CD4-positive, alpha-beta T cell (primary cell): Measurements from ENCODE around the gene POU2F1. TPM values are rescaled to one million over a fixed set of nuclear protein-coding genes. Genes with fewer than 3 reads are reported as not detected.

Experiments used
- ATAC-seq: fragments of 200-7000 bp; cut with Tn5 transposase; one replicate; pipeline ENCODE4 v1.10.0; 2022; ENCODE audit warnings: mild to moderate bottlenecking; ENCODE audit not compliant: poor library complexity
- CTCF ChIA-PET: fragments of 350-600 bp; sonication (Branson Sonifier 250); formaldehyde crosslinking; loops from one replicate; lab custom pipeline; 2021; ENCODE audit warnings: antibody characterized with exemption, inconsistent platforms; lab: Charles Lee
- POLR2A ChIA-PET: fragments of 350-600 bp; sonication (Branson Sonifier 250); formaldehyde crosslinking; loops from one replicate; lab custom pipeline; 2021; ENCODE audit warnings: antibody characterized with exemption, inconsistent platforms; lab: Charles Lee
- DNase-seq, 14 experiments: peaks; one replicate each; pipeline ENCODE4 v3.0.0-alpha.2; 2013 to 2020; ENCODE audit warnings: mixed read lengths in 2 of 14
- H3K27ac ChIP-seq, 2 donors: one replicate each; pipeline versions ENCODE4 v1.5.1 to v1.7.0; 2013; ENCODE audit warnings: low read length in 2 of 2, low read depth in 1 of 2, mild to moderate bottlenecking in 1 of 2
- H3K27me3 ChIP-seq, 2 experiments: 1 replicate in 1 of 2; 2 replicates in 1 of 2; pipeline versions ENCODE4 v1.6.1 to v1.7.0; 2013; ENCODE audit warnings: low read length in 2 of 2, control low read depth in 1 of 2, mild to moderate bottlenecking in 1 of 2, moderate library complexity in 1 of 2; ENCODE audit not compliant: insufficient read depth in 2 of 2, control insufficient read depth in 1 of 2
- H3K36me3 ChIP-seq: one replicate; pipeline ENCODE4 v1.6.1; 2013; ENCODE audit warnings: low read length, control low read depth; ENCODE audit not compliant: insufficient read depth
- H3K4me1 ChIP-seq: one replicate; pipeline ENCODE4 v1.6.1; 2013; ENCODE audit warnings: low read length, control low read depth; ENCODE audit not compliant: insufficient read depth
- H3K4me3 ChIP-seq: one replicate; pipeline ENCODE4 v1.5.1; 2013; ENCODE audit warnings: mild to moderate bottlenecking, low read length, moderate library complexity
- H3K9me3 ChIP-seq, 2 experiments: 1 replicate in 1 of 2; 2 replicates in 1 of 2; pipeline versions ENCODE4 v1.6.1 to v1.7.0; 2013; ENCODE audit warnings: low read length in 2 of 2, mild to moderate bottlenecking in 2 of 2, control low read depth in 1 of 2, moderate library complexity in 1 of 2; ENCODE audit not compliant: control insufficient read depth in 1 of 2, insufficient read depth in 1 of 2
- H3K27ac Mint-ChIP-seq: one replicate; pipeline ENCODE4 v1.8.0; 2020; ENCODE audit warnings: mixed read lengths
- H3K27me3 Mint-ChIP-seq: one replicate; pipeline ENCODE4 v1.8.0; 2021; ENCODE audit warnings: mixed read lengths
- H3K36me3 Mint-ChIP-seq: one replicate; pipeline ENCODE4 v1.8.0; 2021; ENCODE audit warnings: low read depth, mixed read lengths
- H3K4me1 Mint-ChIP-seq: one replicate; pipeline ENCODE4 v1.8.0; 2021; ENCODE audit warnings: low read depth, mixed read lengths
- H3K4me3 Mint-ChIP-seq: one replicate; pipeline ENCODE4 v1.8.0; 2020; ENCODE audit warnings: mild to moderate bottlenecking, mixed read lengths
- H3K9me3 Mint-ChIP-seq: one replicate; pipeline ENCODE4 v1.8.0; 2020; ENCODE audit warnings: mixed read lengths
- intact Hi-C, 2 experiments: fragments of 100-400 bp; cut with DNase I in 1 of 2; cut with micrococcal nuclease in 1 of 2; formaldehyde crosslinking; loops; one replicate each; pipeline versions ENCODE4 v1.15.1 to v1.9.0; 2023 to 2025; cut with DNase I, micrococcal nuclease
- total RNA-seq, 174 experiments: library from RNA in 2 of 174; stranded (reverse) in 2 of 174; gene quantifications; one replicate each; pipeline ENCODE4 v1.2.3 and lab custom pipeline; 2021 to 2026
- TF ChIP-seq, protein P1 (sequence below): fragments of 200-600 bp; IDR thresholded peaks from one replicate; pipeline ENCODE4 v1.8.0; 2022; ENCODE audit warnings: antibody characterized with exemption, mild to moderate bottlenecking

The POU2F1 gene
- total RNA-seq, 2 experiments from 2014 or later: 27.0 to 28.6 TPM

DNA sequence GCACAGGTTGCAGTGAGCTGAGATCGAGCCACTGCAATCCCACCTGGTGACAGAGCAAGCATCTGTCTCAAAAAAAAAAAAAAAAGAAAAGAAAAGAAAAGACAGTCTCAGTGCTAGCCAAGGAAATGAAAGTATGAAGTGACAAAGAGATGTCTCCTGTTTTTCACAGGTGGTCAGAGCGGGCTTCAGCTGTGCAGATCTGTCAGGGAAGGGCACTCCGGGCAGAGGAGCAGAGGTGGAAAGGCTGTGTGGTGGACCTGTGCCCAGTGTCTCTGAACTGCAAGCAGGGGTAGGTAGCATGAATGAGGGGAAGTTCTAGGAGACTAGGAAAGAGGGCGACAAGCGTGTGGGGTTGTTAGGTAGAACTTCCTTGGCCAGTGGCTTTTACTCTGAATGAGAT, 230.2 kb downstream of the POU2F1 start:
- Mint-ChIP-seq H3K9me3 (no peaks in the 10 kb centered on the region), H3K27ac (peak overlapping the region; percentile 100), H3K4me3 (peak overlapping the region; percentile 88), H3K36me3 (peaks cover 56% of the 10 kb centered on the region), H3K4me1 (peaks cover 80% of the 10 kb centered on the region), H3K27me3 (no peaks in the 10 kb centered on the region)
- DNase-seq: peak in 4 of 14 experiments; percentile 21 to 64 (median 54)
- ATAC-seq: no peak
- peaks cover 87% of the 10 kb centered on the region for H3K4me1 ChIP-seq
- peak overlapping the region; percentile 29 for H3K4me3 ChIP-seq
- ChIA-PET POLR2A (interaction anchor here (0.8 to 8.7 kb wide), 8 partner anchors 8 to 231 kb away, joined by 3 to 202 read pairs (median 5); partner anchors contain the start of genes CD247 and POU2F1), CTCF (interaction anchor here (0.9 to 1.4 kb wide), 3 partner anchors 23 to 230 kb away, joined by 3 read pairs; partner anchors contain the start of gene POU2F1)
- peak overlapping the region; percentile 66 to 77 for H3K27ac ChIP-seq
- H3K9me3 ChIP-seq: no peaks in the 10 kb centered on the region
- H3K36me3 ChIP-seq: peaks cover 8% of the 10 kb centered on the region
- TF ChIP-seq, protein P1, sequence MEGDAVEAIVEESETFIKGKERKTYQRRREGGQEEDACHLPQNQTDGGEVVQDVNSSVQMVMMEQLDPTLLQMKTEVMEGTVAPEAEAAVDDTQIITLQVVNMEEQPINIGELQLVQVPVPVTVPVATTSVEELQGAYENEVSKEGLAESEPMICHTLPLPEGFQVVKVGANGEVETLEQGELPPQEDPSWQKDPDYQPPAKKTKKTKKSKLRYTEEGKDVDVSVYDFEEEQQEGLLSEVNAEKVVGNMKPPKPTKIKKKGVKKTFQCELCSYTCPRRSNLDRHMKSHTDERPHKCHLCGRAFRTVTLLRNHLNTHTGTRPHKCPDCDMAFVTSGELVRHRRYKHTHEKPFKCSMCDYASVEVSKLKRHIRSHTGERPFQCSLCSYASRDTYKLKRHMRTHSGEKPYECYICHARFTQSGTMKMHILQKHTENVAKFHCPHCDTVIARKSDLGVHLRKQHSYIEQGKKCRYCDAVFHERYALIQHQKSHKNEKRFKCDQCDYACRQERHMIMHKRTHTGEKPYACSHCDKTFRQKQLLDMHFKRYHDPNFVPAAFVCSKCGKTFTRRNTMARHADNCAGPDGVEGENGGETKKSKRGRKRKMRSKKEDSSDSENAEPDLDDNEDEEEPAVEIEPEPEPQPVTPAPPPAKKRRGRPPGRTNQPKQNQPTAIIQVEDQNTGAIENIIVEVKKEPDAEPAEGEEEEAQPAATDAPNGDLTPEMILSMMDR: no peak
- H3K27me3 ChIP-seq: no peaks in the 10 kb centered on the region
- intact Hi-C loops: loop anchor here in 1 of 2 experiments (5.0 kb wide), 1 partner anchor 181 kb away; the partner anchor contains the start of gene RCSD1

DNA sequence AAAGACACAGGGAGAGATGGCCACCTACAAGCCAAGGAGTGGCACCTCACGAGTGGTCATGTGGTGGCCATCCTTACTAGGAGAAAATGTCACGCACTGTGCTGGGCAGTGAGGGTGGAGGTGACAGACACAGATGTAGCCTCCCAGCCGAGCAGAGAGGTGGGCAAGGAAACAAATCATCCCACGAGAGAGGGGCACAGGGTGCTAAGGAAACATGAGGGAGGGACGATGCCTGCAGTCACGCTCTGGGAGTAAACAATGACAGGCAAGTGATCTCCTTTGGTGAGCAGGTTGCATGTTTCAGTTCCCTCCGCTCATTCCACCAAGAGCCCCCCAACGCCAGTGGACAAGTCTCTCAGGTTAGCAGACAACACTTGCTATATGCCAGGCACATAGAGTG, 231.8 kb downstream of the POU2F1 start:
- no peaks in the 10 kb centered on the region for H3K27me3 ChIP-seq
- peaks cover 58% of the 10 kb centered on the region for H3K36me3 Mint-ChIP-seq
- peaks cover 87% of the 10 kb centered on the region for H3K4me1 ChIP-seq
- H3K36me3 ChIP-seq: peaks cover 17% of the 10 kb centered on the region
- no peaks in the 10 kb centered on the region for H3K9me3 ChIP-seq
- no peaks in the 10 kb centered on the region for H3K9me3 Mint-ChIP-seq
- intact Hi-C loops: loop anchor here in 1 of 2 experiments (5.0 kb wide), 1 partner anchor 180 kb away; the partner anchor contains the start of gene RCSD1
- H3K4me3 ChIP-seq: no peak overlapping the region
- H3K27ac Mint-ChIP-seq: peak overlapping the region; percentile 100
- H3K27ac ChIP-seq: peak overlapping the region; percentile 63 to 66
- TF ChIP-seq, protein P1: no peak
- peaks cover 80% of the 10 kb centered on the region for H3K4me1 Mint-ChIP-seq
- DNase-seq (peak in 1 of 14 experiments; percentile 12), ATAC-seq (no peak)
- ChIA-PET CTCF (interaction anchor here (1.4 kb wide), 1 partner anchor 40 kb away, joined by 4 read pairs; no protein-coding TSS in a partner anchor), POLR2A (interaction anchor here (2.3 to 8.7 kb wide), 4 partner anchors 14 to 65 kb away, joined by 5 to 202 read pairs (median 81); partner anchors contain the start of gene CD247)
- no peaks in the 10 kb centered on the region for H3K27me3 Mint-ChIP-seq
- peak overlapping the region; percentile 81 for H3K4me3 Mint-ChIP-seq

DNA sequence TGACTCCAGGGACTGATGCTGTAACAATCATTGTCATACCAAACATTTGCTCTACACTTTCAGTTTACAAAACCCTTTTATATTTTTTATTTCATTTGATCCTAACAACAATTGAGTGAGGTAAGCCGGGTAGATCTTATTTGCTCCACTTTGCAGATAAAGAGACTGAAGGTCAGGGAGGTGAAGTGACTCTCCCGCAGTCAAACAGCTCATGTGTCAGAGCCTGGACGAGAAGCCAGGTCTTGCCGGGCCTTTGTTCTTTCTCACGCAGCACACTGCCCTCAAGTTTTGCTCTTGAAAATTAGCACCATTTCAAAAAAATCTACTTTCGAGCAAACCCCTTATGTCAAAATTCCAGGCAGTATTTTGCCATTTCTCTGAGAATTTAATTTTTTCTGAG, 232.4 kb downstream of the POU2F1 start:
- intact Hi-C loops: loop anchor here in 1 of 2 experiments (5.0 kb wide), 1 partner anchor 179 kb away; the partner anchor contains the start of gene RCSD1
- Histone ChIP-seq H3K36me3 (peaks cover 22% of the 10 kb centered on the region), H3K4me1 (peaks cover 88% of the 10 kb centered on the region), H3K27me3 (no peaks in the 10 kb centered on the region), H3K27ac (peak overlapping the region; percentile 1 to 98), H3K4me3 (no peak overlapping the region), H3K9me3 (no peaks in the 10 kb centered on the region)
- Mint-ChIP-seq H3K9me3 (no peaks in the 10 kb centered on the region), H3K27me3 (no peaks in the 10 kb centered on the region), H3K4me3 (peak overlapping the region; percentile 88), H3K4me1 (peaks cover 80% of the 10 kb centered on the region), H3K27ac (peak overlapping the region; percentile 100), H3K36me3 (peaks cover 58% of the 10 kb centered on the region)
- TF ChIP-seq, protein P1: no peak
- DNase-seq: peak in 3 of 14 experiments; percentile 47 to 64 (median 58)
- POLR2A ChIA-PET: interaction anchor here (1.1 to 8.7 kb wide), 7 partner anchors 9 to 64 kb away, joined by 3 to 202 read pairs (median 9); partner anchors contain the start of gene CD247
- no peak for ATAC-seq
- CTCF ChIA-PET: interaction anchor here (1.4 to 1.6 kb wide), 3 partner anchors 9 to 45 kb away, joined by 3 to 4 read pairs (median 3); no protein-coding TSS in a partner anchor
